GM12801 (cell line): Measurements from ENCODE around the gene SH3BGRL2.

Source experiments
- TF ChIP-seq, protein P1 (sequence below): IDR thresholded peaks from one replicate; pipeline ENCODE4 v1.5.1; 2011; ENCODE audit warnings: control low read depth; ENCODE audit not compliant: insufficient read length; ENCODE audit errors: extremely low read depth

Gene SH3BGRL2

DNA sequence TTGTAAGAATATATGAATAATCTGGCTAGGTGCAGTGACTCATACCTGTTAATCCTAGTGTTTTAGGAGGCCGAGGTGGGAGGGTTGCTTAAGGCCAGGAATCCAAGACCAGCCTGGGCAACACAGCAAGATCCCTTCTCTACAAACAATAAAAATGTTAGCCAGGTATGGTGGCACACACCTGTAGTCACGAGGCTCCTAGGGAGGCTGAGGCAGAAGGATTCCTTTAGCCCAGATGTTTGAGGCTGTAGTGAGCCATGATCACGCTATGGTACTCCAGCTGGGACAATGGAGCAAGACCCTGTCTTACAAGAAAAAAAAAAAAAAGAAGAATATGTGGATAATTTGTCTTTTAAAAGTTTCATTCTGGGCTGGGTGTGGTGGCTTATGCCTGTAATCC, 75.4 kb downstream of the SH3BGRL2 start:
- TF ChIP-seq, protein P1, sequence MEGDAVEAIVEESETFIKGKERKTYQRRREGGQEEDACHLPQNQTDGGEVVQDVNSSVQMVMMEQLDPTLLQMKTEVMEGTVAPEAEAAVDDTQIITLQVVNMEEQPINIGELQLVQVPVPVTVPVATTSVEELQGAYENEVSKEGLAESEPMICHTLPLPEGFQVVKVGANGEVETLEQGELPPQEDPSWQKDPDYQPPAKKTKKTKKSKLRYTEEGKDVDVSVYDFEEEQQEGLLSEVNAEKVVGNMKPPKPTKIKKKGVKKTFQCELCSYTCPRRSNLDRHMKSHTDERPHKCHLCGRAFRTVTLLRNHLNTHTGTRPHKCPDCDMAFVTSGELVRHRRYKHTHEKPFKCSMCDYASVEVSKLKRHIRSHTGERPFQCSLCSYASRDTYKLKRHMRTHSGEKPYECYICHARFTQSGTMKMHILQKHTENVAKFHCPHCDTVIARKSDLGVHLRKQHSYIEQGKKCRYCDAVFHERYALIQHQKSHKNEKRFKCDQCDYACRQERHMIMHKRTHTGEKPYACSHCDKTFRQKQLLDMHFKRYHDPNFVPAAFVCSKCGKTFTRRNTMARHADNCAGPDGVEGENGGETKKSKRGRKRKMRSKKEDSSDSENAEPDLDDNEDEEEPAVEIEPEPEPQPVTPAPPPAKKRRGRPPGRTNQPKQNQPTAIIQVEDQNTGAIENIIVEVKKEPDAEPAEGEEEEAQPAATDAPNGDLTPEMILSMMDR: no peak

DNA sequence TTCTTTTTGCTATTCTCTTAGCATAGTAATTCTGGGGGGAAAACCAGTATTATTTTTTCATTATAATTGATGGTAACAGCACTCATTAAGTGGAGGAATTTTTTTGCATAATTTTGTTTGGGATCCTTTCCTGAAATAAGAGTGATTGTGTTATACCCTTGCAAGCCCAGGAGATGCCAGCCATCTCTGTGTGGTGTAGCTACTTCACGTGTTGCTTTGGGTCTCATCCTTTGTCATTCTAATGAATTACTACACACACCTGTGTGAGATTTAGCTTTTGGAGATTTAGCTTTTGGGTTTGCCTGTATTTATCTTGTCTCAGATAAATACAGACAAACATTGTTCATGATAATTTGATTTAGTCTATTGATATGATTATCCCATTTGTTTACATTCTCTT, 76.5 kb downstream of the SH3BGRL2 start:
- TF ChIP-seq, protein P1: no peak

- TF ChIP-seq, protein P1: no peak
These were observed 77.1 kb downstream of the SH3BGRL2 start for GRCh38 chr6:79708095-79708791.

DNA sequence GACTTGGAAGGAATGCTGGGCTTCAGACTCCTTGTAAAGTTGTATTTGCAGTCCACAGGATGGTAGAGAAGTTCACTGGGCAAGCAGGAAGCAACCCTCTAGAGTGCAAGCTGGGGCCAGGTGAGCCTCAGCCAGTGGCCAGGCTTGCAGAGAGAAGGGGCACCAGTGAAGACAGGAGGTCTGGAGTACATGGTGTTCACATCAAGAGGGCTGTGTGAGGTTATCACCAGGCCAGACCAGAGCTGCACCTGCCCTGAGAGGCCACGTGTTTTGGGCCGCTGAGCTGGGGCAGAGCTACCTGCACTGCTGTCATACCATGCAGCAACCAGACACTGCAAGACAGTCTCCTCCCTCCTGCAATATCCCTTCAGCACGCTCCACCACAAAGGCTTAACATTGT, 79.0 kb downstream of the SH3BGRL2 start:
- TF ChIP-seq, protein P1: no peak

GRCh38 chr6:79711167-79711566, 80.0 kb downstream of the SH3BGRL2 start:
- TF ChIP-seq, protein P1: no peak

DNA sequence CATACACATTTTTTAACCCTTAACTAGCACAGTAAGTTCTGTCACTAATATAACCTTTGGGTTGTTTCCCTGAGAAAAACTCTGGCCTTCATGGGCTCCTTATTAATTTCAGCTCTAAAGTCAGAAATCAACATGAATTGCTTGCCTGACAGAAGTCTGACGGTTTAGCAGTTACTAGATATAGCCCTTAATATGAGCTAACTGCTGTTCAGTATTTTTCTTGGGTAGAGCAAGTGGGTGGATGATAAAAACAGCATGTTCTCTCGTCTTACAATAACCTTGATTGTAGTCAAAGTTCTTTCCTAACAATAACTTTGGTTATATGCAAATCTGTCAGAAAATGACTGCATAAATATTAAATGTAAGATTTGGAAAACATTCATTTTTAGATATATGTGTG, 81.0 kb downstream of the SH3BGRL2 start:
- TF ChIP-seq, protein P1: no peak

GRCh38 chr6:79712616-79713135, 81.5 kb downstream of the SH3BGRL2 start:
- TF ChIP-seq, protein P1: no peak
